NCI-H2171 (cell line): ENCODE results near the gene AIFM1.

Experiments used
- DNase-seq: peaks from one replicate; lab custom pipeline; 2025; lab: John Stamatoyannopoulos, UW

The AIFM1 gene

DNA sequence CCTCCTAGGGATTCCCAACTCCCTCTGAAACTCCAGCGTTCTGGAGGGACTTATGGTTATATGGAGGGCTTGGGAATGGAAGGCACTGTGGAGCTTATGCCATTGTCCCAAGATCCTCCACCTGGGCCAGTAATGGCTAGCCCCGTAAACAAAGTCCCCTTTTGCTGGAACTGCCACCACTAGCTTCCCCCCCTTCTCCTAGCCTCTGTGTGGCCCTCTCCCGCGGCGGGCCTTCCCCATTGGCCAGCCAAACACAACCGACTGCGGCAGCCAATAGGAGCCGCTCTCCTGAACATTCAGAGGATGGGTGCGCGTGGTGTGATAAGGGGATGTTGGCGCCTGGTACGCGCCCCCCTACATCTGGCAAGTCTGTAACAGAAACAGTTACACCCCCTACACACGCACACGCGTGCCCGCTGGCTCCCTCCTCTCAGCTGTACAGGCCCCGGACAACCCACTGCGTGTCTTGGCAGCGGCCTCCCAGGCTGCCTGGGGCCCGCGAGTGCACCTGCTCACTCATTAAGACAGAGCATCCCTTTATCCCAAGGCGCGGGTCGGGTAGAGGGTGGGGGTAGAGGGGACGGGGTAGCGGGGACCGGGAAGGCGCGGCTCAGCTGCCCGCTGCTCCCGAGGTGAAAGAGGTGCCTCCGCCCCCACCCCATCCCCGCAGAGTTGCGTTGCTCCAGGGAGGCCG lies 5.3 kb upstream of the AIFM1 start:
- DNase-seq = peak; percentile 67

DNA sequence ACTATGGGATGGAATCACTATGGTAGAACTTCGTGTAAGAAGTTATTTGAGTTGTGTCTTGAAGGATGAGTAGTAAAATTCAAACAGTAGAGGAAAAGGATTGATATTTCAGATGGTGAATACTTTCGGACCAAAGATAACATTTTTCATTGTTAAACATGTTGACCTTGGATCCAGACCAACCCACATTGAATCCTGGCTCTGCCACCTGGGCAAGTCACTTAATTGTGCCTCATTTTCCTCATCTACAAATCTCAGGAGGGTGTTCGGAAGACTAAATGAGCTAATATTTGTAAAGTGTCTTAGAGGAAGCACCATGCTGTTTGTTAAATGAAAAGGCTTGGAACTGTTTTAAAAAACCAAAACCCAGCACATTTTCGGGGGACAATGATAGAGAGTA lies 1.4 kb upstream of the AIFM1 start:
- DNase-seq = no peak

- DNase-seq = no peak
These were observed 799 bp upstream of the AIFM1 start for GRCh38 chrX:130166503-130166777.

- no peak for DNase-seq
These were observed 399 bp downstream of the AIFM1 start for GRCh38 chrX:130165181-130165702.

DNA sequence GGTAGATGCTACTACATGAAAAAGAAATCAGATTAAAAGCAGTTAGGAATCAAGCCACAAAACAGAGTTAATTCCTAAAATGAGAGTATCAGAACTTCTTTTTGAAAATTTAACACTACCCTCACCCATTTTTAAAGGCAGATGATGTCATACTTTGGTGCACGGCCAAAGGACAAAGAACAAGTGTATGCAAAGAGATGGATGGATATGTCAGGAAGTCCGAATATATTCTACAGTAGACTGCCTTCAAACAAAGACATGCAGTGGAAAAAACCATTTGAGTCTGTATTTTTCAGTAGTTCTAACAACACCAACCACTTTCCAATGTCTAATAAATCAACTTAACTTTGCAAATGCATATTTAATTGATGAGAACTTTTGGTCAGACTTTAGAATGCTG lies 2.2 kb downstream of the AIFM1 start:
- no peak for DNase-seq

GRCh38 chrX:130162094-130162735 lies 3.4 kb downstream of the AIFM1 start:
- DNase-seq = no peak

DNA sequence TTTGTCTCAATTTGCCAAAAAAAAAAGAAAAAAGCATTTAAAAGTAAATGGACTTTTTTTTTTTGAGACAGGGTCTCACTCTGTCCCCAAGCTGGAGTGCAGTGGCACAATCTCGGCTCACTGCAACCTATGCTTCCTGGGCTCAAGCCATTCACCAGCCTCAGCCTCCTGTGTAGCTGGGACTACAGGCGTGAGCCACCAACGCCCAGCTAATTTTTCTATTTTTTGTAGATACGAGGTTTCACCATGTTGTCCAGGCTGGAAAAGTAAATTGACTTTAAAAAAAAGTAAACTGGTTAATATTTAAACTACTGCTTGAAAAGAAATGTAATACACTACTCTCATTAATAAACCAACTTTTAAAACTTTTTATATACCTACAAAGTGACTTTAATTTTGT lies 5.9 kb downstream of the AIFM1 start:
- DNase-seq = no peak

DNA sequence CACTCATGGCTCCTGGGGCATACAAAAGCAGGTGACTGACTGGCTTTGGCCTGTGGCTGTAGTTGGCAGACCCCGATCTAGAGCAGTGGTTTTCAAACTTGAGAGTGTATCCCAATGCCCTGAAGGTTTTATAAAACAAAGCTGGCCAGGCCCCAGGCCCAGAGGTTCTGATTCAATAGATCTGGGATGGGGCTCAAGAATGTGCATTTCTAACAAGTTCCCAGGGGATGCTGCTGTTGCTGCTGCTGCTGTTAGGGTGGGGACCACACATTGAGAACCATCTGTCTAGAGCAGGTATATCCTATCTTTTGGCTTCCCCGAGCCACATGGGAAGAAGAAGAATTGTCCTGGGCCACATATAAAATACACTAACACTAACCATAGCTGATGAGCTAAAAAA lies 7.3 kb downstream of the AIFM1 start:
- DNase-seq = peak; percentile 29

GRCh38 chrX:130155564-130155963 lies 10.1 kb downstream of the AIFM1 start:
- DNase-seq = no peak

- no peak for DNase-seq
These were observed 18.0 kb downstream of the AIFM1 start for GRCh38 chrX:130147631-130148030.

- no peak for DNase-seq
These were observed 20.5 kb downstream of the AIFM1 start for GRCh38 chrX:130145123-130145522.

DNA sequence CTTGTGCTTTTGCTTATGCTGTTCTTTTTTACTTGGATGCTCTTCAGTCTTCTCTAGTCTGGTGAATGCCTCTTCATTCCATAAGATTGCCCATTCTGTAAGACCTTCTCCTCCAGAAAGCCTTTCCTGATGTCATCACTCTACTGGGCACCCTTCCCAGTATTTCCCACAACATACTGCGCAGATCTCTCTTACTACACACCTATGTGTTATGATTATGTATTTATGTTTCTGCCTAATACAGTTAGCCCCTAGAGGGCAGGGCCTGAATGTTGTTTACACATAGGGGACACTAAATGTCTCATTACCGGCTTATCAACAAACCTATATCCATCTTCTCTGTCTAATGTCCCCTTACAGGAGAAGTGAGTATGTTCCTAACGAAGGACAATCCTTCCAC lies 21.1 kb downstream of the AIFM1 start:
- DNase-seq = no peak

DNA sequence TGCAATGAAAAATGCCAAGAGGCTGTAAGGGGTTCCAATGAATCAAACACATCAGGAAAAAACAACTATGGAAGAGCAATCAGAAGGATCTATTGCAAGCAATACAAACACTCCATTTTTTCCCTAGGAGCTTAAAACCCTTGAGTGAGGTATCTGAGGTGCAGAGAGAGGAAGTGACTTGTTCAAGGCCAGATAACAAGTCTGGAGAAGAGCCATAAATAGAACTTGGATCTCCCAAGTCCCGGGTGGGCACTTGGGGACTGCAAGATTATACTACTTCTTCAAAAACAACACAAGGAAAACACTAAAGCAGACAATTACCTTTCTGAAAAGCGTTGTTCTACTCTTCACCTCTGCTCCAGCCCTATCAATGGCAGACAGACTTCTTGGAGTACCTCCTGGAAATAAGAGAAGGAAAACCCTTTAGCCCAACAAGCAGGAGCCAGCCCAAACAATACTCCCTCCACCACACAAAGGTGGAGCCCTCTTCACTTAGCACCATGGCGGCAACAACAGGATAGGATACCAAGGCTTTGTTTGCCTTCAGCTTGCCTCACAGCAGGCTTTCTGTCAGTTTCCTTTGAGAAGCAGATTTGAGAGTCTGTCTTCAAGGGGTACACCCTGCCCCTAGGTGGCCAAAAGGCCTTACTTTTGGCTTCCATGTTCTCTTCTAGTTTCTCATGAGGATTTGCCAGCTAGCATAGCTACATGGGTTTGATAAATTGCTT lies 26.0 kb downstream of the AIFM1 start:
- DNase-seq = no peak

DNA sequence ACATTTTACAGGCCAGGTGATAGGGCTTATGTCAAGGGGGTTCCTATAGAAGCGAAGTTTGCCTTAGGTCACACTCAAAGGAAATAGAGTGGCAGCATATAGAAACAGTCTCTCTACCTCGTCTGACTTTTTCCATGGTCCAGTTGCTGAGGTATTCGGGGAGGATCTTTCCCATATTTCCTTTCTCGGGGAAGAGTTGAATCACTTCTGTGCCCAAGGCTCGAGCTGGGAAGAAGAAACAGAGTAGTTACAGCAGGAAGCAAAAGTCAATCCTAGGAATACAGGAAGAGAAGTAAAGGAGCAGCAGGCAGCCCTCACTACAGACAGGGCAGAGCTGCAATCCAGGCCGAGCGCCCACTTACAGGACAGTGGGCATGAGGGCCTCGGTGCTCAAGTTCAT lies 28.7 kb downstream of the AIFM1 start:
- no peak for DNase-seq

DNA sequence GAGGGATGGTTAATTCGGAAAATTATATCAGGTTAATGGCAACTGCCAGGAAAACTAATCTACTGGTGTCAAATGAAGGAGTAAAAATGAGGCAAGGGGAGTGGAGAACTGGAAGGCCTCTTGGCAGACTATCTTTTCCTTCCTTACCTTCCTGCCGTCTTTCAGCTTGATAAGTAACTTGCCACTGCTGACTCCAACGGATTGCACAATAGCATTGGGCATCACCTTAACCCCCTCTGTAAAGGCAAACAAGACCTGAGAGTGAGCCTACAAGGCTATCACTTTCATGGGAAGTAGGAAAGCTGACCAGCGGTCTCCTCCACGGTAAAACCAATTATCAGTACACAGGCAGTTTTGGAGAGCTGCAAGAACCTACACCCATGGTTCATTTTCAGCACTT lies 29.1 kb downstream of the AIFM1 start:
- no peak for DNase-seq

DNA sequence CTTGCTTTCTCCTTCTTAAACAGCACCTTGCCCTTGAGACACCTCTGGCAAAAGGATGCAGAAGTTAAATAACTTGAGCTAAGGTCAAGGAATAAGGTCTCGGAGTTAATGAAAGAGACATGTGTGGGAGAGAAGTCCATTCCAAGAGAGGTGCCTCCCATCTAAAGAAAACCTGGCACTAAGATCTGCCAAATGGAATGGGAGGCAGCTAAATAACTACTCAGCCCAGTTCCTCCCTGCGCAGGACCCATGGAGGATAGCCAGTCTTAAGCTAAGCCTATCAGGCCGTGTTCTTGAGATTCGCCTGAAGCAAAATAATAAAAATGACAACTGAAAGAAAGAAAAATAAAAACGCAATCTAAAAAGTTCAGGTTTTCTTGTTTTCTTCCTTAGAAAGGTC lies 34.7 kb downstream of the AIFM1 start:
- DNase-seq = no peak

DNA sequence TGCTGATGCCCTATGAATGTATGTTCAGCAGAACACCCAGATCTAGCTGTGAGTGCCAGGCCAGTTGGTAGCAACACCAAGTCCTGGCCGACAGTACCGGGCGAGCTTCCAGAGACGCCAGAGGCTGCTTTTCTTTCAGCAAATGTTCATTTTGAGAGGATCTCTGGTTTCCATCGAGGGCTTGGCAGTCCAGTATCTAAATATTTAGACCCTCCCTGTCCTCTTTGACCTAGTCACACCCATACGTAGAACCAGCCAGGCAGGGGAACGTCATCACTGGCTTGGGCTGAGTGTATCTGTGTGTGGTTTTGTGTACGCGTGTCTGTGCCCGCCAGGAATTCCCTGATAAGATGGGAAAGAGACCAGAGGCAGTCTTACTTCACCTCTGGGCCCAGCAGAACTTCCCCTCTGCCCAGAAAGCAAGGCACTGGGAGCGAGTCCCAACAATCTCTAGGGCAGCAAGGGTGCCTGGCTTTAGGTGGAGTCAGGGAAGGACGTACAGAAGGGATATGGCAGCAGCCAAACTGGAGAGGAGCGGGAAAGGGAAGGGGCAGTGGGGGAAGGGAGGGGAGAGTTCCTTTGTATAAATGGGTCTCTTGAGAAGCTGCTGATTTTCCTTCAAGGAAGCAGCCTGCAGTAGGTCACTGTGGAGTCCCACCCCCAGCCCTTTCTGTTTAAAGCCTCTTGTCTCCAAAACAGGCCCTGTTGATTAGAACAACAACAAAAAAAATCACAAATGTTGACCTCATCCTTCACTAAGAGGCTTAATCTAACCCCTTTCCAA lies 40.4 kb downstream of the AIFM1 start:
- DNase-seq = no peak

GRCh38 chrX:130124577-130124976 lies 41.1 kb downstream of the AIFM1 start:
- DNase-seq = no peak

DNA sequence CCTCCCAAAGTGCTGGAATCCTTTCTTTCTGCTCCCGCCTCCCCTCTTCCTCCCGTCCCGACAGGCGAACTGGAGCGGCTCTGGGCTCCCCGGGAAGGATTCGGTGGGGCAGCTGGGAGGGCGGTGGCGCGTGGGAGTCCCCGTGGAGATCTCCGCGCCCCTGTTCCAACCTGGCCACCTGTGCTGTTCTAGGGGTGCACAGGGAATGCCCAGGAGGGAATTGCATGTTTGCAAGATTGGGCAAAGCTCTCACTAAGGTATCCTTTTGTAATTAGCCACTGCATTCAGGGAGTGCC lies 44.2 kb downstream of the AIFM1 start:
- no peak for DNase-seq

DNA sequence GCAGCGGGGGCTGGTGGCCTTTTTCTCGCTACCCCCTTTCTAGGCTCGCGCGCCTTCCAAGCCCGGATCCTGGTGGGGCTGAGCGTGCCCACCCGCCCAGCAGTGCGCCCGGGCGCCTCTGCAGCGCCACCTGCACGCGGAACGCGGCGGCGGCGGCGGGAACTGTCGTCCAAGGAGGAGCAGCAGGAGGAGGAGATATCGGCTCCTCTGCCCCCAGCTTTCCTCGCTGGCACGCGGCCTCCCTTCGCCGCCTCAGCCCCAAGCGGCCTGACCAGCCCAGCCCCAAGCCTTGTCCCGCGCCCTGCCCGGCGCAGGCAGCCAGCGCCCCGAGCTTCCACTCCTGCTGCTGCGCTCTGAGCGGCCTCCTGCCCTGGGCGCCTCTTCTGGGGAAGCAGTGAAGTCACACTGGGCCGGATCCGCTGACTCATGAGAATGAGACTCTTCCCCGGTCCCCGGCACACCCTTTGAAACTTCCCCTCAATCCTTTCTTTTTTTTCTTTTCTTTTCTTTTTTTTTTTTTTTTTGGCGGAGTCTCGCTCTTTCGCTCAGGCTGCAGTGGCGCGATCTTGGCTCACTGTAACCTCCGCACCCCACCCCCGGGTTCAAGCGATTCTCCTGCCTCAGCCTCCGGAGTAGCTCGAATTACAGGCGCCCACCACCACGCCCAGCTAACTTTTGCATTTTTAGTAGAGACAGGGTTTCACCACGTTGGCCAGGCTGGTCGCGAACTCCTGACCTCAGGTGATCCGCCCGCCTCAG lies 44.7 kb downstream of the AIFM1 start:
- peak; percentile 55 for DNase-seq

DNA sequence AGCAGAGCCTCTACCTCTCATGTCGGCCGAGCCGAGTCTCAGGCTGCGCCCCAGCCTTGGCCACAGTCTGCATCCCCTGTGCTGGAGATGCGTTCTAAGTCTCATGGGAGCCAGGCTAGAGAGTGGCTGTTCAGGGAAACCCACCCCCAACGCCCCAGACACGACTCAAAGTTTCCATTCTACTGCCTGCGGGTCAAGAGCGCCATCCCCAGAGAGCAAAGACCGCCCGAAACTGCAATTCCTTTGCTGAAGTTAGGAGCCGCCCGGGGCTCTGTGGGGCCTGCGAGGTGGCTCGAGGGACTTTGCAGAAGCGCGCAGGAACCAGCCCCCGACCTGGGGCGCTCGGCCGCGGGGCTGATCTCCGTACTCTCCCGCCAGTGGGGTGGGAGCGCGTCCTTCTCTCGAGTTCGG lies 45.3 kb downstream of the AIFM1 start:
- DNase-seq = no peak

GRCh38 chrX:130119312-130119898 lies 46.2 kb downstream of the AIFM1 start:
- no peak for DNase-seq
